Measurements from ENCODE around the gene ACAP1.
A peak's percentile ranks its signal among the peaks of the same experiment; 100 is the strongest.

The ACAP1 gene

DNA sequence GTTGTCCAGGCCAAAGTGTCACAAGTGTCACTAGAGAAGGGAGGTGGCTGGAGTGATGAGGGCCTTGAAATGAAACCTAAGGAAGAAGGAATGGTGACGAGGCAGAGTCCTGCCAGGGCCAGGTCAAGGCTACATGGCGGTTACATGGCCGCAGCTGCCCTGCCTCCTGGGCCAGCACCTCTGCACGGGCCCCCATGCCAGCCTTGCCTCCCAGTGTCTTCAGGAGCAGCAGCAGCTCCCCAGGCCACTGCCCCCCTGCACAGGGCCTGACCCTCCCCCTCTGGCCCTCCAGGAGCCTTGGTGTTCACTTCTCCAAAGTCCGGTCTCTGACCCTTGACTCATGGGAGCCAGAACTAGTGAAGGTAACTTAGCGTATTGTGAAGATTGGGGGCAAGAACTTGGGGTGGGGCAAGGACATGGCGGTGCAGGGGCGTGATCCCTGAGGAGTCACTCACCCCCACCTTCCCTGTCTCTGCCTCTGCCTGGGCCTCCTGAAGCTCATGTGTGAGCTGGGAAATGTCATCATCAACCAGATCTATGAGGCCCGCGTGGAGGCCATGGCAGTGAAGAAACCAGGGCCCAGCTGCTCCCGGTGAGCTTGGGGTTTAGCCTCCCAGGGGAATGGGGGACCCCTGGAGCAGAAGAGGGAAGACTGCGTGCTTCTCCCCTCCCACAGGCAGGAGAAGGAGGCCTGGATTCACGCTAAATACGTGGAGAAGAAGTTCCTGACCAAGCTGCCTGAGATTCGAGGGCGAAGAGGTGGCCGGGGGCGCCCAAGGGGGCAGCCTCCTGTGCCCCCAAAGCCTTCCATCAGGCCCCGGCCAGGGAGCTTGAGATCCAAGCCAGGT, 11.5 kb downstream of the ACAP1 start:
- no peak overlapping the region for H4K12ac ChIP-seq (ENCODE audit: low read depth, low read length)
- H2BK12ac ChIP-seq (ENCODE audit: low read length), result no peak overlapping the region
- no peak overlapping the region for H2BK120ac ChIP-seq (ENCODE audit: insufficient read depth, low read length, poor library complexity)
- no peak overlapping the region for H3K4me2 ChIP-seq (ENCODE audit: low read length)
- peaks cover 13% of the 10 kb centered on the region for H3K79me2 ChIP-seq (ENCODE audit: control insufficient read depth, insufficient read depth, low read length, poor library complexity)
- no peak overlapping the region for H4K8ac ChIP-seq (ENCODE audit: low read depth, low read length)
- H3K4me3 ChIP-seq (ENCODE audit: low read depth, low read length), result no peak overlapping the region
- H2AK5ac ChIP-seq (ENCODE audit: low read length), result no peak overlapping the region
- H3K18ac ChIP-seq (ENCODE audit: low read length), result no peak overlapping the region
- no peaks in the 10 kb centered on the region for H3K9me3 ChIP-seq (ENCODE audit: insufficient read depth, low read depth, low read length)
- no peak for DNase-seq
- peaks cover 9 to 10% of the 10 kb centered on the region in 2 experiments for H3K4me1 ChIP-seq (ENCODE audit: control insufficient read depth in 1 of 2, insufficient read depth in 2 of 2, low read length in 2 of 2)
- H3K27me3 ChIP-seq (ENCODE audit: insufficient read depth, low read length), result no peaks in the 10 kb centered on the region
- H3K36me3 ChIP-seq (ENCODE audit: control insufficient read depth in 1 of 2, insufficient read depth in 2 of 2, low read length in 2 of 2), result no peaks in the 10 kb centered on the region
- no peak overlapping the region for H3K9ac ChIP-seq (ENCODE audit: low read length)
- H2AFZ ChIP-seq (ENCODE audit: insufficient read depth, low read length, poor library complexity), result no peak overlapping the region
- no peak overlapping the region for H2BK5ac ChIP-seq (ENCODE audit: low read depth, low read length, poor library complexity)
- no CpG with 5 or more reads among the region's 19 CpGs for WGBS (ENCODE audit: extremely low coverage, insufficient coverage, insufficient read length)
- no peak overlapping the region for H3K23ac ChIP-seq (ENCODE audit: low read length)
- no peak overlapping the region for H4K91ac ChIP-seq (ENCODE audit: low read depth, low read length)
- H3K79me1 ChIP-seq (ENCODE audit: low read length), result peaks cover 22% of the 10 kb centered on the region
- H3K14ac ChIP-seq (ENCODE audit: low read length), result no peak overlapping the region
- no peak overlapping the region for H3K4ac ChIP-seq (ENCODE audit: low read depth, low read length)
- H3K27ac ChIP-seq (ENCODE audit: low read depth, low read length), result no peak overlapping the region

DNA sequence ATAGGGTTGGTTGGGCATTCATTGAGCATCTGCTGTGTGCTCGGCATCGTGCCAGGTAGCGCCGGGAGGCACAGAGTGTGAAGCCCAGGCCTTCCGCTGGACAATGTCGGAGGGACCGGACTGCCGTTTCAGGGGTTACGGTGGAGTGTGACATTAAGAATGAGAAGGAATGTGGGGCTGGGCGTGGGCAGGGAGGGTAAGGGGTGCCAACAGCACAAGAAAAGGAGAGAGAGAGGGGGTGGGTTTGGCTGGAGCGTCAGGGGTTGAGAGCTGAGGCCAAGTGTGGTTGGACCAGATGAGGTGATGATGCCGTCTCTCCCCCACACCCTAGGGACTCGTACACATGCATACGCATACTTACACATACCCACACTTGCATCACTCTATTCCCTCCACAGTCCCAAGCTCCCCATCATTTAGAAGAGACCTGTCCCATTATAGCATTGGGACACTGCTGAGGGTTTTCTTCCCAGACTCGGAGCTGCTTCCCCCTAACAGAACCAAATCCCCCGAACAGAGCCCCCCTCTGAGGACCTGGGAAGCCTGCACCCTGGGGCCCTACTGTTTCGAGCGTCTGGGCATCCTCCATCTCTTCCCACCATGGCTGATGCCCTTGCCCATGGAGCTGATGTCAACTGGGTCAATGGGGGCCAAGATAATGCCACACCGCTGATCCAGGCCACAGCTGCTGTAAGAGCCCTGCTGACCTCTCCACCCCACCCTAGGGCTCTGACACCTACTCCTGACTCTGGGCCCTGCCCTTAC, 12.3 kb downstream of the ACAP1 start:
- H2AK5ac ChIP-seq (ENCODE audit: low read length), result no peak overlapping the region
- no peak overlapping the region for H4K12ac ChIP-seq (ENCODE audit: low read depth, low read length)
- no peak overlapping the region for H3K4ac ChIP-seq (ENCODE audit: low read depth, low read length)
- no peak overlapping the region for H3K23ac ChIP-seq (ENCODE audit: low read length)
- H2AFZ ChIP-seq (ENCODE audit: insufficient read depth, low read length, poor library complexity), result no peak overlapping the region
- no peak overlapping the region for H4K91ac ChIP-seq (ENCODE audit: low read depth, low read length)
- H2BK12ac ChIP-seq (ENCODE audit: low read length), result no peak overlapping the region
- no peaks in the 10 kb centered on the region for H3K27me3 ChIP-seq (ENCODE audit: insufficient read depth, low read length)
- peaks cover 14 to 16% of the 10 kb centered on the region in 2 experiments for H3K4me1 ChIP-seq (ENCODE audit: control insufficient read depth in 1 of 2, insufficient read depth in 2 of 2, low read length in 2 of 2)
- H3K9me3 ChIP-seq (ENCODE audit: insufficient read depth, low read depth, low read length), result no peaks in the 10 kb centered on the region
- H3K14ac ChIP-seq (ENCODE audit: low read length), result no peak overlapping the region
- no peak overlapping the region for H2BK120ac ChIP-seq (ENCODE audit: insufficient read depth, low read length, poor library complexity)
- H3K9ac ChIP-seq (ENCODE audit: low read length), result no peak overlapping the region
- H3K79me1 ChIP-seq (ENCODE audit: low read length), result peaks cover 22% of the 10 kb centered on the region
- H3K4me2 ChIP-seq (ENCODE audit: low read length), result no peak overlapping the region
- DNase-seq, result no peak
- H4K8ac ChIP-seq (ENCODE audit: low read depth, low read length), result no peak overlapping the region
- no CpG with 5 or more reads among the region's 19 CpGs for WGBS (ENCODE audit: extremely low coverage, insufficient coverage, insufficient read length)
- no peak overlapping the region for H3K27ac ChIP-seq (ENCODE audit: low read depth, low read length)
- no peak overlapping the region for H3K18ac ChIP-seq (ENCODE audit: low read length)
- H3K36me3 ChIP-seq (ENCODE audit: control insufficient read depth in 1 of 2, insufficient read depth in 2 of 2, low read length in 2 of 2), result no peaks in the 10 kb centered on the region
- peaks cover 13% of the 10 kb centered on the region for H3K79me2 ChIP-seq (ENCODE audit: control insufficient read depth, insufficient read depth, low read length, poor library complexity)
- no peak overlapping the region for H3K4me3 ChIP-seq (ENCODE audit: low read depth, low read length)
- no peak overlapping the region for H2BK5ac ChIP-seq (ENCODE audit: low read depth, low read length, poor library complexity)

DNA sequence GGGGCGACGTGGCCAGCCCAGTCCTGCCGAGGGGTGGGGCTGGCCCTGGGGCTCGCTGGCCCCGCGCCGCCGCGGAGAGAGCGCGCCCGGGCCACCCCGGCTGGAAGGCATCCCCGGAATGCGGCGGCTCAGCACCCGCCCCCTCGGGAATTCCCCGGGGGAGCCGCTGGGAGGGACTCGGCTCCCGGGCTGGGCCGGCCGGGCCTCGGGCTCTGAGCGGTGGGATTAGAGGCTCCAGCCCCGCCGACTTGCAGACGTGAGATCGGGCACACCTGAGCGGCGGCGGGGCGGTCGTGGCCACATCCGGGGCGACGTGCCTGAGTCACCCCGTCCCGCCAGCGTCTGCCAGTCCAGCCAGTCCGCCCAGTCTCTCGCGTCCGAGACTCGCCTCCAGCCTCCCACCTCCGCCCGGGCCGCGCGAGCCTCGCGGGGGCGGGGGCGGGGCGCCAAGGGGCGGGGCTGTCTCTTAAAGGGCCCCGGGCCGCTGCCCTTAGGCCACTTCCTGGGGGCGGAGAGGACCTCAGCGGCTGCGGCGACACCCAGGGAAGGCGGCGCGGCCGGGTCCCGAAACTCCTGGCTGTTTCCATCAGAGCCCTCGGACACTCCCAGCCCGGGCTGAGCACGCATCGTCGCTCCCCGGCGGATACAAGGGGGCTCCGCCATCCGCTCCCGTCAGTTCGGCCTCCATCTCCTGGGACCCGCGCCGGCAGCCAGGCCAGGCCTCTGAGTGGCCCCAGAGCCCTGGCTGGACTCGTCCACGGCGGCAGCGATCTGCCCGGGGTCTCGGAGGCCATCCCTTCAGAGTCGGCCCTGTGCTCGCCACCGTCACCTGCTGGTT, 15.6 kb downstream of the ACAP1 start, which contains the start of gene KCTD11:
Gene KCTD11 (plus strand): TSS at position 498 of the 838 bp plus-strand sequence.
- Histone ChIP-seq H3K36me3 (ENCODE audit: control insufficient read depth in 1 of 2, insufficient read depth in 2 of 2, low read length in 2 of 2) (no peaks in the 10 kb centered on the region), H4K8ac (ENCODE audit: low read depth, low read length) (peak within 1 kb of the TSS; percentile 99), H3K18ac (ENCODE audit: low read length) (peak within 1 kb of the TSS; percentile 100), H3K4me3 (ENCODE audit: low read depth, low read length) (peak within 1 kb of the TSS; percentile 84), H2BK120ac (ENCODE audit: insufficient read depth, low read length, poor library complexity) (peak within 1 kb of the TSS; percentile 99), H3K27ac (ENCODE audit: low read depth, low read length) (peak within 1 kb of the TSS; percentile 100), H4K91ac (ENCODE audit: low read depth, low read length) (peak within 1 kb of the TSS; percentile 100), H3K9ac (ENCODE audit: low read length) (peak within 1 kb of the TSS; percentile 81), H2BK12ac (ENCODE audit: low read length) (peak within 1 kb of the TSS; percentile 70), H3K27me3 (ENCODE audit: insufficient read depth, low read length) (no peaks in the 10 kb centered on the region), H3K4ac (ENCODE audit: low read depth, low read length) (peak within 1 kb of the TSS; percentile 99), H4K12ac (ENCODE audit: low read depth, low read length) (peak within 1 kb of the TSS; percentile 93), H3K79me1 (ENCODE audit: low read length) (peaks cover 22% of the 10 kb centered on the region), H2BK5ac (ENCODE audit: low read depth, low read length, poor library complexity) (peak within 1 kb of the TSS; percentile 99), H3K23ac (ENCODE audit: low read length) (no peak within 1 kb of the TSS), H3K9me3 (ENCODE audit: insufficient read depth, low read depth, low read length) (no peaks in the 10 kb centered on the region), H2AFZ (ENCODE audit: insufficient read depth, low read length, poor library complexity) (peak within 1 kb of the TSS; percentile 89), H2AK5ac (ENCODE audit: low read length) (peak within 1 kb of the TSS; percentile 100), H3K4me1 (ENCODE audit: control insufficient read depth in 1 of 2, insufficient read depth in 2 of 2, low read length in 2 of 2) (peaks cover 20 to 24% of the 10 kb centered on the region in 2 experiments), H3K79me2 (ENCODE audit: control insufficient read depth, insufficient read depth, low read length, poor library complexity) (peaks cover 13% of the 10 kb centered on the region), H3K4me2 (ENCODE audit: low read length) (peak within 1 kb of the TSS; percentile 76), H3K14ac (ENCODE audit: low read length) (peak within 1 kb of the TSS; percentile 100)
- WGBS (ENCODE audit: extremely low coverage, insufficient coverage, insufficient read length), result no CpG with 5 or more reads among the region's 91 CpGs
- peak; percentile 93 to 95 for DNase-seq

DNA sequence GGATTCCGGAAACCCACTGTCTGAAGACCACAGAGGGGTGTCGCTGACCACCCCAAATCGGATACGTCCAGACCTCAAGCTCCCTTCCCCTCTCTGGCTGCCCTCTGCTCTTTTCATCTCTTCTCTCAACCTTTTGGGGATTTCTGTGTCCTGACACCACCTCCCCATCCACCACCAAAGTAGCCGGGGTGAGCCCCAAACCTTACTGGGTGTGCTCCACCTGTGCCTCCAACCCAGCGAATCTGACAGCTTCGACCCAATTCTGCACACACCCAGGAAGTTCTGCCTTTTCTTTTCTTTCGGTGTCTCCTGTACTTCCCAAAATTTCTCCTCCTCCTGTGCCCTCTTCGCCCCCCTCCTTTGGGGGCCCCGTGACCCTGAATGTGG, 16.2 kb downstream of the ACAP1 start:
- peak overlapping the region; percentile 90 for H2BK5ac ChIP-seq (ENCODE audit: low read depth, low read length, poor library complexity)
- no peak overlapping the region for H3K23ac ChIP-seq (ENCODE audit: low read length)
- peak overlapping the region; percentile 95 for H3K18ac ChIP-seq (ENCODE audit: low read length)
- peak overlapping the region; percentile 88 for H3K4ac ChIP-seq (ENCODE audit: low read depth, low read length)
- peak overlapping the region; percentile 94 for H4K8ac ChIP-seq (ENCODE audit: low read depth, low read length)
- no CpG with 5 or more reads among the region's 10 CpGs for WGBS (ENCODE audit: extremely low coverage, insufficient coverage, insufficient read length)
- peak overlapping the region; percentile 72 for H3K4me3 ChIP-seq (ENCODE audit: low read depth, low read length)
- H3K36me3 ChIP-seq (ENCODE audit: control insufficient read depth in 1 of 2, insufficient read depth in 2 of 2, low read length in 2 of 2), result no peaks in the 10 kb centered on the region
- no peaks in the 10 kb centered on the region for H3K9me3 ChIP-seq (ENCODE audit: insufficient read depth, low read depth, low read length)
- H3K9ac ChIP-seq (ENCODE audit: low read length), result peak overlapping the region; percentile 54
- peak overlapping the region; percentile 95 for H4K91ac ChIP-seq (ENCODE audit: low read depth, low read length)
- H3K4me2 ChIP-seq (ENCODE audit: low read length), result peak overlapping the region; percentile 76
- H3K27me3 ChIP-seq (ENCODE audit: insufficient read depth, low read length), result no peaks in the 10 kb centered on the region
- peak overlapping the region; percentile 78 for H2AK5ac ChIP-seq (ENCODE audit: low read length)
- no peak for DNase-seq
- H3K14ac ChIP-seq (ENCODE audit: low read length), result peak overlapping the region; percentile 95
- peaks cover 20 to 24% of the 10 kb centered on the region in 2 experiments for H3K4me1 ChIP-seq (ENCODE audit: control insufficient read depth in 1 of 2, insufficient read depth in 2 of 2, low read length in 2 of 2)
- peak overlapping the region; percentile 86 for H4K12ac ChIP-seq (ENCODE audit: low read depth, low read length)
- H3K79me1 ChIP-seq (ENCODE audit: low read length), result peaks cover 22% of the 10 kb centered on the region
- peak overlapping the region; percentile 89 for H2AFZ ChIP-seq (ENCODE audit: insufficient read depth, low read length, poor library complexity)
- peaks cover 13% of the 10 kb centered on the region for H3K79me2 ChIP-seq (ENCODE audit: control insufficient read depth, insufficient read depth, low read length, poor library complexity)
- H3K27ac ChIP-seq (ENCODE audit: low read depth, low read length), result peak overlapping the region; percentile 100
- peak overlapping the region; percentile 95 for H2BK120ac ChIP-seq (ENCODE audit: insufficient read depth, low read length, poor library complexity)
- peak overlapping the region; percentile 62 for H2BK12ac ChIP-seq (ENCODE audit: low read length)

All from trophoblast cell (in vitro differentiated cells and primary cell).